Choroid plexus epithelial cell (primary cell): Measurements from ENCODE around the gene UTP3.

ENCODE experiments used
- DNase-seq: peaks from one replicate; pipeline ENCODE4 v3.0.0-alpha.2; 2010; ENCODE audit warnings: low read depth
- H3K4me3 ChIP-seq: 2 replicates; pipeline ENCODE4 v1.5.1; 2011; ENCODE audit warnings: low read depth, mild to moderate bottlenecking, control low read depth, low read length, moderate library complexity
- CTCF ChIP-seq: conservative IDR thresholded peaks from 2 replicates; pipeline ENCODE4 v1.5.1; 2011; ENCODE audit warnings: low read depth, mild to moderate bottlenecking, control low read depth, inconsistent platforms, low read length, moderate library complexity

Gene UTP3

GRCh38 chr4:70704931-70705182, 16.5 kb downstream of the UTP3 start:
- no peak for TF ChIP-seq CTCF
- peak overlapping the region; percentile 77 for H3K4me3 ChIP-seq
- no peak for DNase-seq

GRCh38 chr4:70705183-70706043, 17.1 kb downstream of the UTP3 start:
- DNase-seq: peak; percentile 54
- H3K4me3 ChIP-seq: peak overlapping the region; percentile 77
- no peak for TF ChIP-seq CTCF

- TF ChIP-seq CTCF: no peak
- peak overlapping the region; percentile 77 for H3K4me3 ChIP-seq
- peak; percentile 39 for DNase-seq
Measured at GRCh38 chr4:70706044-70706461, 17.7 kb downstream of the UTP3 start.

GRCh38 chr4:70706516-70706915, 18.2 kb downstream of the UTP3 start:
- DNase-seq: no peak
- peak overlapping the region; percentile 77 for H3K4me3 ChIP-seq
- TF ChIP-seq CTCF: no peak

- no peak overlapping the region for H3K4me3 ChIP-seq
- no peak for DNase-seq
- no peak for TF ChIP-seq CTCF
Measured at GRCh38 chr4:70709611-70710205, 21.4 kb downstream of the UTP3 start.

- DNase-seq: no peak
- no peak for TF ChIP-seq CTCF
- no peak overlapping the region for H3K4me3 ChIP-seq
Measured at GRCh38 chr4:70711599-70711998, 23.3 kb downstream of the UTP3 start.

- TF ChIP-seq CTCF: no peak
- DNase-seq: no peak
- H3K4me3 ChIP-seq: no peak overlapping the region
Measured at GRCh38 chr4:70712150-70712549, 23.8 kb downstream of the UTP3 start.
